ENCODE results near the gene GLIPR1L2. TPM values are rescaled to one million over a fixed set of nuclear protein-coding genes. Genes with fewer than 3 reads are reported as not detected.

Gene GLIPR1L2
- total RNA-seq, 1 donor from 2014 or later, result 0.29 TPM

DNA sequence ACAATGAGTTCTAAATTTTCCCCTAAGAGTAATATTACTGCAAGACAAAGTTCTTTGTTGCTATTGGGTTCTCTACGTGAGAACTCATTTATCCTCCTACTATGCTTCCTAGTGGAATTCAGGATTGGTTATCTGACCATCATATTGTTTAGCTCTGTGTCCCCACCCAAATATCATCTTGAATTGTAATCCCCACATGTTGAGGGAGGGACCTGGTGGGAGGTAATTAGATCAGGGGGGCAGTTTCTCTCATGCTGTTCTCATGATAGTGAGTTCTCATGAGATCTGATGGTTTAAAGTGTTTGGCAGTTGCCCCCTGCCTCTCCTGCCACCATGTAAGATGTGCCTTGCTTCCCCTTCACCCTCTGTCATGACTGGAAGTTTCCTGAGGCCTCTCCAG is 36.6 kb downstream of the GLIPR1L2 start:
- no peak overlapping the region for H3K27ac Mint-ChIP-seq
- peaks cover 30% of the 10 kb centered on the region for H3K9me3 Mint-ChIP-seq (ENCODE audit: low read depth)
- no peak overlapping the region for H3K4me3 Mint-ChIP-seq (ENCODE audit: low read depth)
- no peaks in the 10 kb centered on the region for H3K36me3 Mint-ChIP-seq (ENCODE audit: insufficient read depth)
- TF ChIP-seq, protein P1, sequence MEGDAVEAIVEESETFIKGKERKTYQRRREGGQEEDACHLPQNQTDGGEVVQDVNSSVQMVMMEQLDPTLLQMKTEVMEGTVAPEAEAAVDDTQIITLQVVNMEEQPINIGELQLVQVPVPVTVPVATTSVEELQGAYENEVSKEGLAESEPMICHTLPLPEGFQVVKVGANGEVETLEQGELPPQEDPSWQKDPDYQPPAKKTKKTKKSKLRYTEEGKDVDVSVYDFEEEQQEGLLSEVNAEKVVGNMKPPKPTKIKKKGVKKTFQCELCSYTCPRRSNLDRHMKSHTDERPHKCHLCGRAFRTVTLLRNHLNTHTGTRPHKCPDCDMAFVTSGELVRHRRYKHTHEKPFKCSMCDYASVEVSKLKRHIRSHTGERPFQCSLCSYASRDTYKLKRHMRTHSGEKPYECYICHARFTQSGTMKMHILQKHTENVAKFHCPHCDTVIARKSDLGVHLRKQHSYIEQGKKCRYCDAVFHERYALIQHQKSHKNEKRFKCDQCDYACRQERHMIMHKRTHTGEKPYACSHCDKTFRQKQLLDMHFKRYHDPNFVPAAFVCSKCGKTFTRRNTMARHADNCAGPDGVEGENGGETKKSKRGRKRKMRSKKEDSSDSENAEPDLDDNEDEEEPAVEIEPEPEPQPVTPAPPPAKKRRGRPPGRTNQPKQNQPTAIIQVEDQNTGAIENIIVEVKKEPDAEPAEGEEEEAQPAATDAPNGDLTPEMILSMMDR (IDR thresholded peaks at IDR 0.05; ENCODE audit: unreplicated experiment), result no peak
- no peaks in the 10 kb centered on the region for H3K4me1 Mint-ChIP-seq (ENCODE audit: low read depth)
- H3K27me3 Mint-ChIP-seq, result no peaks in the 10 kb centered on the region
- no peak for DNase-seq (ENCODE audit: low spot score, unreplicated experiment)

DNA sequence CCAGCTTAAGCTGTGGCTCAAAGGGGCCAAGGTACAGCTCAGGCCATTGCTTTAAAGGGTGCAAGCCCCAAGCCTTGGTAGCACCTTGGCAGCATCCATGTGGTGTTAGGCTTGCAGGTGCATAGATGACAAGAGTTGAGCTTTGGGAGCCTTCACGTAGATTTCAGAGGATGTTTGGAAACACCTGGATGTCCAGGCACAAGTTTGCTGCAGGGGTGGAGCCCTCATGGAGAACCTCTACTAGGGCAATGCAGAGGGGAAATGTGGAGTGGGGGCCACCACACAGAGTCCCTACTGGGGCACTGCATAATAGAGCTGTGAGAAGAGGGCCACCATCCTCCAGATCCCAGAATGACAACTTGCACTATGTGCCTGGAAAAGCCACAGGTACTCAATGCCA is 37.9 kb downstream of the GLIPR1L2 start:
- Mint-ChIP-seq H3K27me3 (no peaks in the 10 kb centered on the region), H3K27ac (no peak overlapping the region), H3K36me3 (ENCODE audit: insufficient read depth) (no peaks in the 10 kb centered on the region), H3K9me3 (ENCODE audit: low read depth) (peaks cover 33% of the 10 kb centered on the region), H3K4me1 (ENCODE audit: low read depth) (no peaks in the 10 kb centered on the region), H3K4me3 (ENCODE audit: low read depth) (no peak overlapping the region)
- no peak for DNase-seq (ENCODE audit: low spot score, unreplicated experiment)
- TF ChIP-seq, protein P1 (IDR thresholded peaks at IDR 0.05; ENCODE audit: unreplicated experiment), result no peak

DNA sequence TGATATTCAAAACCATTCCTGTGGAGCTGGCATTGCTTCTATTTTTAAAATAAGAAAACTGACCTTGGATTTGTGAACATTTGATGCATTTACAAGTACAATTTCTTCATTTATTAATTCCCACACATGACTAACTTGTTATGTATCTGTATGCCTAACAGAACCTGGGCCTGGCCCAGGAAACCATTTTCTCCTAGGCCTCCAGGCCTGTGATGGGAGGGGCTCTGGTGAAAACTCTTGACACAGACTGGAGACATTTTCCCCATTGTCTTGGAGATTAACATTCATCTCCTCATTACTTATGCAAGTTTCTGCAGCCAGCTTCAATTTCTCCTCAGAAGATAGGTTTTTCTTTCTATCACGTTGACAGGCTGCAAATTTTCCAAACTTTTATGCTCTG is 42.0 kb downstream of the GLIPR1L2 start:
- H3K36me3 Mint-ChIP-seq (ENCODE audit: insufficient read depth), result no peaks in the 10 kb centered on the region

DNA sequence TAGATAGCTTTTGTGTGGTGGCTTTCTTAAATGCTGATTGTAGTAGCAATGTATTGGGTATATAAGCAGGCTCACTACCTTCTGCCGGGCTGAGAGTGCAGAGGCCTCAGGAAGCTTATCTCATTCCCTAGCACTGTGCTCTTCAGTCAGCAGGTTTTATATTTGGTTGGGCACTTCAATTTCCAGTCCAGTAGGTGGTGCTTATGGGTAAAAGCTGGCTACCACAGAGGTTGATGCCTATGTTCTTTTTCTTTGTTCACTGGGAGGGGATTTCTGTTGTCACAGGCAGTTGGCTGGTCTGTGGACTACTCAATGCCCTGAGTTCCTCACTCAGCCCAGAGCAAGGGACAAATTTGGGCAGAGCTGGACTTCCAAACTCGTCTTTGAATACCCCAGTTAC is 46.7 kb downstream of the GLIPR1L2 start:
- TF ChIP-seq, protein P1 (IDR thresholded peaks at IDR 0.05; ENCODE audit: unreplicated experiment), result no peak
- no peak for DNase-seq (ENCODE audit: low spot score, unreplicated experiment)
- Mint-ChIP-seq H3K27me3 (no peaks in the 10 kb centered on the region), H3K9me3 (ENCODE audit: low read depth) (peaks cover 31% of the 10 kb centered on the region), H3K36me3 (ENCODE audit: insufficient read depth) (no peaks in the 10 kb centered on the region), H3K27ac (no peak overlapping the region), H3K4me1 (ENCODE audit: low read depth) (no peaks in the 10 kb centered on the region), H3K4me3 (ENCODE audit: low read depth) (no peak overlapping the region)

More for the DNA sequence above, 42.0 kb downstream of the GLIPR1L2 start:
- H3K27me3 Mint-ChIP-seq, result no peaks in the 10 kb centered on the region
- H3K27ac Mint-ChIP-seq, result no peak overlapping the region
- no peaks in the 10 kb centered on the region for H3K4me1 Mint-ChIP-seq (ENCODE audit: low read depth)
- no peak overlapping the region for H3K4me3 Mint-ChIP-seq (ENCODE audit: low read depth)
- no peak for DNase-seq (ENCODE audit: low spot score, unreplicated experiment)
- TF ChIP-seq, protein P1 (IDR thresholded peaks at IDR 0.05; ENCODE audit: unreplicated experiment), result no peak
- H3K9me3 Mint-ChIP-seq (ENCODE audit: low read depth), result peaks cover 43% of the 10 kb centered on the region

DNA sequence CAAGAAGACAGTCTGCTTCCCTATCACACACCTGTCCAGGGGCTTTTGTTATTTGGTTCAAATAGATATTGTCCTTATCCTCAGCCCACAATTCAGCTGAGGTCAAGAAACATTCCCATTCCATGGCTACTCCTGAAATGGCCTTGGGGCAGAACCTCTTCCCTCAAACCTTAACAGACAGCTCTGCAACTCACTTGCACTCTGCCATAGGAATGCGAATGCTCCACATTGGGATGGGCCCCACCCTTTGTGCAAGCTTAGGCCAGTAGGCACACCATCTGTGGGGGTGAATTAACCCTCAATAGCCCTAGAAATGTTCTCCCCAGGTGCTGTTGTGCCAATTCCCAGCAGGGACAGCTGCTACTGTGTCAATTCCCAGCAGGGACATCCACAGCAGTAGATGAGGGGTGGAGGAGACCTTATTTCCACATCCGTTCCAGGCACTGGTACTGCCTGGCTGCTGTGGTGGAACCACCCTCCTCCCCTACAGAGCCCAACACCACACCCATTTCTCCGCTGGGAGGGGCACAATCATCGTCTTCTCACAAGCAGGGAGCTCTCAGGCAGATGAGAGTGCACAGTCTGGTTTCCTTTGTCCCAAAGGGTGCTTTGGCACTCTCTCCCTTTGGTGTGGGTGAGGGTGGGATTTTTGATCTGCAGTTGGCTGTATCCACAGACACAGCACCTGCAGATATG is 47.3 kb downstream of the GLIPR1L2 start:
- peaks cover under 1% of the 10 kb centered on the region for H3K4me1 Mint-ChIP-seq (ENCODE audit: low read depth)
- TF ChIP-seq, protein P1 (IDR thresholded peaks at IDR 0.05; ENCODE audit: unreplicated experiment), result no peak
- H3K4me3 Mint-ChIP-seq (ENCODE audit: low read depth), result no peak overlapping the region
- H3K27ac Mint-ChIP-seq, result no peak overlapping the region
- H3K27me3 Mint-ChIP-seq, result no peaks in the 10 kb centered on the region
- DNase-seq (ENCODE audit: low spot score, unreplicated experiment), result no peak
- H3K9me3 Mint-ChIP-seq (ENCODE audit: low read depth), result peaks cover 31% of the 10 kb centered on the region
- H3K36me3 Mint-ChIP-seq (ENCODE audit: insufficient read depth), result no peaks in the 10 kb centered on the region
